ENCODE measurements around the gene STMP1.

STMP1 gene

GRCh38 chr7:135704074-135704473 lies 41.8 kb downstream of the STMP1 start:
- no peak for DNase-seq

- DNase-seq = no peak
These were observed 42.4 kb downstream of the STMP1 start for GRCh38 chr7:135704698-135705097.

- DNase-seq = no peak
These were observed 43.9 kb downstream of the STMP1 start for GRCh38 chr7:135706038-135706742.

- DNase-seq = no peak
These were observed 44.7 kb downstream of the STMP1 start for GRCh38 chr7:135706858-135707569.

GRCh38 chr7:135707570-135707966 lies 45.3 kb downstream of the STMP1 start:
- no peak for DNase-seq

GRCh38 chr7:135708041-135708440 lies 45.7 kb downstream of the STMP1 start:
- no peak for DNase-seq

- no peak for DNase-seq
These were observed 47.2 kb downstream of the STMP1 start for GRCh38 chr7:135709508-135709907.

- no peak for DNase-seq
These were observed 48.3 kb downstream of the STMP1 start for GRCh38 chr7:135710417-135711138.

GRCh38 chr7:135711139-135711469 lies 48.8 kb downstream of the STMP1 start:
- no peak for DNase-seq

- DNase-seq = no peak
These were observed 50.0 kb downstream of the STMP1 start for GRCh38 chr7:135712182-135712782.

- DNase-seq = no peak
These were observed 50.5 kb downstream of the STMP1 start for GRCh38 chr7:135712796-135713195.

- DNase-seq = no peak
These were observed 51.6 kb downstream of the STMP1 start for GRCh38 chr7:135713836-135714470.

- DNase-seq = no peak
These were observed 52.3 kb downstream of the STMP1 start for GRCh38 chr7:135714534-135715009.

GRCh38 chr7:135715055-135715522 lies 52.8 kb downstream of the STMP1 start:
- DNase-seq = no peak

- DNase-seq = no peak
These were observed 53.4 kb downstream of the STMP1 start for GRCh38 chr7:135715673-135716072.

- peak; percentile 24 for DNase-seq
These were observed 54.4 kb downstream of the STMP1 start for GRCh38 chr7:135716677-135717238.

GRCh38 chr7:135717693-135718092 lies 55.4 kb downstream of the STMP1 start:
- DNase-seq = no peak

- no peak for DNase-seq
These were observed 55.9 kb downstream of the STMP1 start for GRCh38 chr7:135718219-135718618.

GRCh38 chr7:135718794-135719437 lies 56.6 kb downstream of the STMP1 start:
- DNase-seq = no peak

GRCh38 chr7:135719688-135720087 lies 57.4 kb downstream of the STMP1 start:
- no peak for DNase-seq

- DNase-seq = no peak
These were observed 59.0 kb downstream of the STMP1 start for GRCh38 chr7:135721198-135721820.

All from NCI-H2107 (cell line).